ENCODE measurements around the gene CHD3.
A peak's percentile ranks its signal among the peaks of the same experiment; 100 is the strongest.
"Not testable (repeated sequence)": the region's sequence is repeated elsewhere in the genome, so short reads cannot be mapped to it uniquely, and the experiment has no call there.

The CHD3 gene

DNA sequence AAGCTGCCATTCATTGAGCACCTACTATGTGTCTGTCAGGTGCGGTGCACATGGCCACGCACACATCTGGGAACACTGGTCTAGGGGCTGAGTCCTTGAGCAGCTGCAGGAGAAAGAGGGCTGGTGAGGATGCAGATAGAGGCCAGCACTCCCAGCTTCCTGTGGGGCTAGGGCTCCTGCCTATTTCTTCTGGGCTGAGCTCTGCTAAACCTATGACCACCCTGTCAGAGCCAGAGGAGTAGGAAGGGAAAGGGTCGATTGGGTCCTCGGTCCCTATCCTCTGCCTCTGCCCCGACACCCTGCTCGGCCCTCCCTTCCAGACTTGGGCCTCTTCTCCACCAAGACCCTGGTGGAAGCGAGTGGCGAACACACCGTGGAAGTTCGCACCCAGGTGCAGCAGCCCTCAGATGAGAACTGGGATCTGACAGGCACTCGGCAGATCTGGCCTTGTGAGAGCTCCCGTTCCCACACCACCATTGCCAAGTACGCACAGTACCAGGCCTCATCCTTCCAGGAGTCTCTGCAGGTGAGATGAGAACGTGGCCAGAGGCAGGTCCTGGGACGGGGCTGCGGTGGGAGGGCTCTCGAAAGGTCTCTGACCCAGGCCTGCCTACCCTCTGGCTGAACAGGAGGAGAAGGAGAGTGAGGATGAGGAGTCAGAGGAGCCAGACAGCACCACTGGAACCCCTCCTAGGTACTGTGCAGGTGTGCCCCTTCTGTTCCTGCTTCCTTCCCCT lies 37.7 kb upstream of the CHD3 start:
- no peak for DNase-seq

DNA sequence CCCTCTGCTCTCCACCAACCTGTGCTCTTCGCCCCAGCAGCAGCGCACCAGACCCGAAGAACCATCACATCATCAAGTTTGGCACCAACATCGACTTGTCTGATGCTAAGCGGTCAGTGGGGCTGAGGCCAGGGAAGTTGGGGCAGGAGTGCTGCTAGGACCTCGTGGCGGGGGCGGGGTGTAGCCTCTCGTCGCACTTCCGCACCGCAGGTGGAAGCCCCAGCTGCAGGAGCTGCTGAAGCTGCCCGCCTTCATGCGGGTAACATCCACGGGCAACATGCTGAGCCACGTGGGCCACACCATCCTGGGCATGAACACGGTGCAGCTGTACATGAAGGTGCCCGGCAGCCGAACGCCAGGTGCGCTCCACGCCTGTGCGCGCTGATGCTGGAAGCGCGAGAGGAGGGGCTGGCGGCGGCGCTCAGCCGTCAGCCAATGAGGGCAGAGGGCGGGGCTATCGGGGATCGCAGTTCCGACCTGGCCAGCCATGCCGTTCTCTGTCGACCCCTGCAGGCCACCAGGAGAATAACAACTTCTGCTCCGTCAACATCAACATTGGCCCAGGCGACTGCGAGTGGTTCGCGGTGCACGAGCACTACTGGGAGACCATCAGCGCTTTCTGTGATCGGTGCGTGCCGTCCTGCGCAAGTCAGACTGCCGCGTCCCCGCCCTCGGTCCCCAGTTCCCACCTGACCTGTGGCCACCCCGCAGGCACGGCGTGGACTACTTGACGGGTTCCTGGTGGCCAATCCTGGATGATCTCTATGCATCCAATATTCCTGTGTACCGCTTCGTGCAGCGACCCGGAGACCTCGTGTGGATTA lies 36.9 kb upstream of the CHD3 start:
- DNase-seq: peak; percentile 94 to 95

DNA sequence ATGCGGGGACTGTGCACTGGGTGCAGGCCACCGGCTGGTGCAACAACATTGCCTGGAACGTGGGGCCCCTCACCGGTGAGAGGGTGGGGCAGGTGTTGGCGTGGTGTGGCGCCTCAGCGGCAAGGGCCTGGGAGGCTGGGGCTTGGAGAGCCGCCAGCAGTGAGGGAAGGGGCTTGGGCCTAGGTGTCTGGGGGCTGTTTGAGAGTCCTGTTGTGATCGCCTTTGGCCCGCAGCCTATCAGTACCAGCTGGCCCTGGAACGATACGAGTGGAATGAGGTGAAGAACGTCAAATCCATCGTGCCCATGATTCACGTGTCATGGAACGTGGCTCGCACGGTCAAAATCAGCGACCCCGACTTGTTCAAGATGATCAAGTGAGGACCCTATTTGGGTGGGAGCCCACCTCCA lies 36.3 kb upstream of the CHD3 start:
- no peak for DNase-seq

DNA sequence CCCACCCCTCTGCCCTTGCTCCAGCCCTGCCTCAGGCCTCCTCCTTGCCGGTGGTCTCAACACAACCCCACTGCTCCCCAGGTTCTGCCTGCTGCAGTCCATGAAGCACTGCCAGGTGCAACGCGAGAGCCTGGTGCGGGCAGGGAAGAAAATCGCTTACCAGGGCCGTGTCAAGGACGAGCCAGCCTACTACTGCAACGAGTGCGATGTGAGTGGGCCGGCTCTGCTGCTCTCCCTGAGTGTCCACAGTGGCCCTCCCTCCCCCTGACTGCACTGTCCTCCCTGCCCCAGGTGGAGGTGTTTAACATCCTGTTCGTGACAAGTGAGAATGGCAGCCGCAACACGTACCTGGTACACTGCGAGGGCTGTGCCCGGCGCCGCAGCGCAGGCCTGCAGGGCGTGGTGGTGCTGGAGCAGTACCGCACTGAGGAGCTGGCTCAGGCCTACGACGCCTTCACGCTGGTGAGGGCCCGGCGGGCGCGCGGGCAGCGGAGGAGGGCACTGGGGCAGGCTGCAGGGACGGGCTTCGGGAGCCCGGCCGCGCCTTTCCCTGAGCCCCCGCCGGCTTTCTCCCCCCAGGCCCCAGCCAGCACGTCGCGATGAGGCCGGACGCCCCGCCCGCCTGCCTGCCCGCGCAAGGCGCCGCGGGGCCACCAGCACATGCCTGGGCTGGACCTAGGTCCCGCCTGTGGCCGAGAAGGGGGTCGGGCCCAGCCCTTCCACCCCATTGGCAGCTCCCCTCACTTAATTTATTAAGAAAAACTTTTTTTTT lies 35.5 kb upstream of the CHD3 start:
- DNase-seq: no peak

DNA sequence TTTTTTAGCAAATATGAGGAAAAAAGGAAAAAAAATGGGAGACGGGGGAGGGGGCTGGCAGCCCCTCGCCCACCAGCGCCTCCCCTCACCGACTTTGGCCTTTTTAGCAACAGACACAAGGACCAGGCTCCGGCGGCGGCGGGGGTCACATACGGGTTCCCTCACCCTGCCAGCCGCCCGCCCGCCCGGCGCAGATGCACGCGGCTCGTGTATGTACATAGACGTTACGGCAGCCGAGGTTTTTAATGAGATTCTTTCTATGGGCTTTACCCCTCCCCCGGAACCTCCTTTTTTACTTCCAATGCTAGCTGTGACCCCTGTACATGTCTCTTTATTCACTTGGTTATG lies 34.9 kb upstream of the CHD3 start:
- no peak for DNase-seq

DNA sequence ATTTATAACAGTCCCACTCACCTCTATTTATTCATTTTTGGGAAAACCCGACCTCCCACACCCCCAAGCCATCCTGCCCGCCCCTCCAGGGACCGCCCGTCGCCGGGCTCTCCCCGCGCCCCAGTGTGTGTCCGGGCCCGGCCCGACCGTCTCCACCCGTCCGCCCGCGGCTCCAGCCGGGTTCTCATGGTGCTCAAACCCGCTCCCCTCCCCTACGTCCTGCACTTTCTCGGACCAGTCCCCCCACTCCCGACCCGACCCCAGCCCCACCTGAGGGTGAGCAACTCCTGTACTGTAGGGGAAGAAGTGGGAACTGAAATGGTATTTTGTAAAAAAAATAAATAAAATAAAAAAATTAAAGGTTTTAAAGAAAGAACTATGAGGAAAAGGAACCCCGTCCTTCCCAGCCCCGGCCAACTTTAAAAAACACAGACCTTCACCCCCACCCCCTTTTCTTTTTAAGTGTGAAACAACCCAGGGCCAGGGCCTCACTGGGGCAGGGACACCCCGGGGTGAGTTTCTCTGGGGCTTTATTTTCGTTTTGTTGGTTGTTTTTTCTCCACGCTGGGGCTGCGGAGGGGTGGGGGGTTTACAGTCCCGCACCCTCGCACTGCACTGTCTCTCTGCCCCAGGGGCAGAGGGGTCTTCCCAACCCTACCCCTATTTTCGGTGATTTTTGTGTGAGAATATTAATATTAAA lies 34.4 kb upstream of the CHD3 start:
- no peak for DNase-seq

DNA sequence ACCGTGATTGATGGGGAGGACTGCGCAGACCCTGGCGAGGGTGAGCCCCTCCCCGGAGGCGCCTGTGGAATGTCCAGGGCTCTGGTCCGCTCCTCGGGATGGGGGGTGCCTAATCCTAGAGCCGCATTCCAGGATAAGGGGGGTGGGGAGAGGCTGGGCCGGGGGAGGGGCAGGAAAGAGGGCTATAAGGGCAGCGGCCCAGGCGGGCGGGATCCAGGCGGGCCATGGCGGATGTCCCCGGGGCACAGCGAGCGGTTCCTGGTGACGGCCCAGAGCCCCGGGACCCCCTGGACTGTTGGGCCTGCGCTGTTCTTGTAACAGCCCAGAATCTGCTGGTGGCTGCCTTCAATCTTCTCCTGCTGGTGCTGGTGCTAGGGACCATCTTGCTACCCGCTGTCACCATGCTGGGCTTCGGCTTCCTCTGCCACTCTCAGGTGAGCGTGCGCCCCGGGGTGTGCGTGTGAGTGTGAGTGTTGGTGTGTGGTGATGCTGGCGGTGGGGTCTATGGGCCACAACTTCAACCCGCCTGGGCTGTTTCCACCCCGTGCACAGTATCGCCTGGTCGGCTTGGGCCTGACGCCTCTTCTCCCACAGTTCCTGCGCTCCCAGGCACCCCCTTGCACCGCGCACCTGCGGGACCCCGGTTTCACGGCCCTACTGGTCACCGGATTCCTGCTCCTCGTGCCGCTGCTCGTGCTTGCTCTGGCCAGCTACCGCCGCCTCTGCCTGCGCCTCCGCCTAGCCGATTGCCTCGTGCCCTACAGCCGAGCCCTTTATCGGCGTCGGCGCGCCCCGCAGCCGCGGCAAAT lies 33.5 kb upstream of the CHD3 start, which contains the start of gene TMEM88:
TMEM88 (plus strand) TSS at position 216 of the 809 bp plus-strand sequence; CDS start at position 225, 9 bp downstream.
- no peak for DNase-seq

DNA sequence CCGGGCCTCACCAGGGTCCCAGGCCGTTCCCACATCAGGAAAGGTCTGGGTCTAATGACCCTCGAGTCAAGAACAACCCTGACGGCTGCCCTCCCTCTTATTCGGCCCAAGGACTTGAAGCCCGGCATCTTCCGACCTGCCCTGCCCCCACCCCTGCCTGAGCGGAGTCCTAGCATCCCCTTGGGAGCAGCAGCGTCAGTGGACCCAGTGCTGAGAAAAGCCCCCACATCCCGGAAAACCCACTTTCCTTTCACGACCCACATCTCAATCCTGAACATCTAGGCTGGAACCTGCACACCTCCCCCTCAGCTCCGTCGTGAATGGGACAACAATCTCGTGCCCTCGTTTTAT lies 33.0 kb upstream of the CHD3 start:
- no peak for DNase-seq

DNA sequence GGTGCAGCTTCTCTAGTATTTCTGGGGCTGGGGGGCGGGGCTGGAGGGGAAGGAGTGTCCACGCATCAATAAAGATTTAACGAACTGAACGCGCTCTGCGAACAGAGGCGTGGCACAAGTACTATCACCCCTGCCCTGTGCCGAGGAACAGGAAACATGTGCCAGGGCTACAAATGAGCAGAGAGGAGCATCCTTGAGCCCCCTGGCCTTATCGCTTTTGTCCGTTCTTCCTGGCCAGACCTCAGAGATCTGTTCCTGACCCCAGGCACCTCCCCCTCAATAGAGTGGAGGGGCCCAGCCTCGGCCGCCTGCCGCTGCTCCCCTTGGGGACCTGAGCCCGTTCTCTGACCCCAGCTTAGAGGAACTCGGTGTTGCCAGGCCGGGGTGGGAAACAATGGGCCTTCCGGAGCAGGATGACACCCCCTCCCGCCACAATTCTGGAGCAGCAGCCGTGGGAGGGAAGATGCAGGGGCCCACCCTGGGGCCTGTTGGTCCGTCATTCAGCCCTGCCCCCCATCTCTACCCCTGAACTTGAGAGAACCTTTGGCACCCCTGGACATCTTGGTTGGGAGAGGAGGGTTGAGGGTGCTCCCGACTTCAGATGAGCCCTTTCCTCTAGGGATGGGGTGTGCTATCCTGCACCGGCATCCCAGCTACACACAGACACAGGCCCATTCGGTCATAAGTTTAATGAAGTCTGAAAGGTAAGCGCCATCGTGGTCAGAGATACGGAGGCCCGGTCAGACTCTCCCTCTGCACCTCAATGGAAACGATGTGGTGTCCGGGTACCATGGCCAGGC lies 32.4 kb upstream of the CHD3 start:
- peak; percentile 24 to 27 for DNase-seq

DNA sequence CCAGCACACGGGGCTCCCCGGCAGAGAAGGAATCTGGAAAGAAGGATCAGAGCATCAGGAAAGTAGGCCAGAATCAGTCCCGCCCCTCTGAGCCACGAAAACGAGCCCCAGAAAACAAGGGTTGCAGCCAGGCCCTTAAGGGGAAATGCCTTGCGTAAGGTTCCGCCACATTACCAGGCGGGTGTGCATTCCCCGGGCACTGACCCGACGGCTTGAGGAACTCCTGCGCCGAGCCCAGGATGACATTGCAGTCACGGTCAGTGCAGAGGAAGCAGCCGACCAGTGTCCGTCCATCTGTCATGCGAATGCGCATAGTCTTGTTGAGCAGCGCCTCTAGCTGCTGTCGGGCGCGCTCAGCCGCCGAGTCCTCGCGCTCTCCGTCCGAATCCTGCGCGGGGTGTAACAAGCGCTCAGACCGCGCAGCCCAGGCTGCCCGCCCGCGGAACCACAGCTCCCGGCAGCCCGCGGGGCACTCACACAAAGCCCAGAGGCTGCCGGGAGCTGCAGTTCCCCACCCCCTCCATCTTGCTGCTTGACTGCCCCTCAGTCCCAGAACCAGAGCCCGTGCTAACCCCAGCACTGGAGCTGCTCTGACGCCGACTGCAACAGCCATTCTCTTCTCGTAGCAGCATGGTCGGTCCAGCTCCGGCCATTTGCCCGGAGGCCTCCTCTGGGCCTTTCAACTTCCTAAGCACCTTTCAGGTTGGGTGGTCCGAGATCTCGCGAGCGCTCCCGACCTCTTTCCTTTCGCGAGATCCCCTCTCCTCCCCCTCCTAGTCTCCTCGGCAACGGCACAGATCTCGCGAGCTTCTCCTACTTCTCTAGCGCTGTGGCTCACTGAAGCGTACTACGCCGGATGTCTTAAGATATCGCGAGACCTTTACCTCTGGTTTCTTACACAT lies 31.5 kb upstream of the CHD3 start, which contains the start of gene NAA38:
NAA38 (minus strand) TSS at position 749 of the 902 bp plus-strand sequence; CDS start at position 653, 96 bp downstream.
- peak; percentile 99 to 100 for DNase-seq

DNA sequence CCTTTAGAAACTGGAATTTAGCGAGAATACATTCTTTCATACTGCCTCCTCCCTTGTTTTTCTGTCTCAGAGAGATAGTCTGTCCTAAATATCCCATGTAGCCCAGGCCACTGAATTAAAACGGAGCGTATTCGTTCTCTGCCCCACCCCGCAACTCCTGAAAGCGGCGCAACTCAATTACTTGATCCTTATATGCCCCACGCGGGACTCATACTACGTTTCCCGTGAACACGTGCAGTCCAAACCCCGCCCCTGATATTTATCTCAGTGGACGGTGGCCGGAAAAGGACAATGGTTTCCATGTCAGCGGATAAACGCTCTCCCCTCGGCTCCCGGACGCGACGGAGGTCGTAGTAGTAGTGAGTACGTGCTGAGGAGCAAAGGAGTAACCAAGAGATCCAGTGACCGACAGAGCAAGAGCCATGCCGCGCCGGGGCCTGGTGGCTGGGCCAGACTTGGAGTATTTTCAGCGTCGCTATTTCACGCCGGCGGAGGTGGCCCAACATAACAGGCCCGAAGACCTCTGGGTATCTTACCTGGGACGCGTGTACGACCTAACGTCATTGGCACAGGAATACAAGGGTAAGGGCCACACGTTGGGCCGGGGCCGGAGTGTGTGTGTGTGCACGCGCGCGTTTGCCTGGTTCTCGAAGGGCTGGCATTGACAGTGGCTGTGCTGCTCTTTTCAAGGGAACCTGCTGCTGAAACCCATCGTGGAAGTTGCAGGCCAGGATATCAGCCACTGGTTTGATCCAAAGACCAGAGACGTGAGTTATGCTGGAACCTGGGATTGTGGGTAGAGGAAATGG lies 30.7 kb upstream of the CHD3 start, which contains the start of gene CYB5D1:
CYB5D1 (plus strand) TSS at position 291 of the 809 bp plus-strand sequence; CDS start at position 423, 132 bp downstream.
- peak; percentile 97 to 98 for DNase-seq

DNA sequence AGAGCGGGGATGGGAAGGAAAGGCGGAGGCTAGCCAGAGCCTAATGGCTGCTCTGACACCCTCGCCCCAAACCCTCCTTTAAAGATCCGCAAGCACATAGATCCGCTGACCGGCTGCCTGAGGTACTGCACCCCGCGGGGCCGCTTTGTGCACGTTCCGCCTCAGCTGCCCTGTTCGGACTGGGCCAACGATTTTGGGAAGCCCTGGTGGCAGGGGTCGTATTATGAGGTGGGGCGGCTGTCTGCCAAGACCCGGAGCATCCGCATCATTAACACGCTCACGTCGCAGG lies 30.1 kb upstream of the CHD3 start:
- peak; percentile 45 to 74 for DNase-seq

DNA sequence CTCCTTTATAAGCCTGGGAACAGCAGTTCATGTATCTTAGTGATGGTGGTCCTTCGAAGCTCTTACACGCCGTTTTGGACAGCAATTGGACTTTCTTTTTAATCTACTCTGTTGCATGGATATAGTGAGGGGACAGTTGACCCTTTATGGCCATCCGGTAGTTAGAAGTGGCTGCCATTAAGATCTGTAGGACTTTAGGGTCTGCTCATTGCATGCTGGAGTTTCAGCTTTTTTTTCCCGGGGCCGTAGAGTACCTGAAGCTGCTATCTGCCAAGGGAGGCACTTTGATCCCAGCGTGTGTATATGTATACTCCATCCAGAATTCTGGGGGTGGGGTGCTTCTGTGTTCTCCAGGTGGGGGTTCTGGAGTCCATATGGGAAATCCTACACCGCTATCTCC lies 29.6 kb upstream of the CHD3 start:
- DNase-seq: no peak

DNA sequence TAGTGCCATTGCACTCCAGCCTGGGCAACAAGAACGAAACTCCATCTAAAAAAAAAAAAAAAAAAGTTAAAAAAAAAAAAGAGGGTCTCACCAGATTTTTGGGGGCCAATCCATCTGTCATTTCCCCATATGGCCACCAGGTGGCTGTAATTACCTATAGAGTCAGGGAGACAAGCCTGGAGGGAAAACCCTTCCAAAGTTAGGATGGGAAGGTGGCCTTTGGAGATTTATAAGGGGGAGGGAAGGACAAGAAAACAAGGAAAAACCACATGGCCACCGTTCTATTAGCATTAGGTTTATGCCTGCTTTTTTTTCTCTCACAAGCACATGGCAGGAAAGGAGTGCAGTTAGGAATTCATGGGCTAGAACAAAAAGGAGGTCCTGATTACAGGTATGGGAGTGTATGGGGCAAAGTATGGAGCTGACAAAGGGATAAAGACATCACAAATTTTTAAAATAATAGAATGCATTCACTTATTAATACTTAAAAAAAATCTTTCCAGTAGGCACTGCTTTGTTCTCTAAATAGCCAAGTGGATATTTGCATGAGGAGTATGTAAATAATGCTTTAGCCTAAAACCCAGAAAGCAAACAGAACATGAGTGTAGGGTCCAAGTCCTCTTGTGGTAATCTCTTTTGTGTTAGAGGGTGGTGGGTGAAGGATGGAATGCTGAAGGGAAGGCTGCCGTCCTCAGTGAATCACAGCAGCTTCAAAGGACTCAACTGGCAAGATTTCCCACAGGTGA lies 25.7 kb upstream of the CHD3 start:
- peak; percentile 47 to 61 for DNase-seq

DNA sequence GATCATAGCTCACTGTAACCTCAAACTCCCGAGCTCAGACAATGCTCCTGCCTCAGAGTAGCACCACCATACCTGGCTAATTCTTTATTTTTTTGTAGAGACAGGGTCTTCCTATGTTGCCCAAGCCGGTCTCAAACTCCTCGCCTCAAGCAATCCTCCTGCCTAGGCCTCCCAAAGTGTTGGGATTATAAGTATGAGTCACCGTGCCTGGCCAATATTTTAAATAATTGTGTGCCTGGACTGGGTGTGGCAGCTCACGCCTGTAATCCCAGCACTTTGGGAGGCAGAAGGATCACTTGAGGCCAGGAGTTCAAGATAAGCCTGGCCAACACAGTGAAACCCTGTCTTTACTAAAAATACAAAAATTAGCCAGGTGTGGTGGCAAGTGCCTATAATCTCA lies 24.2 kb upstream of the CHD3 start:
- not testable (repeated sequence) for DNase-seq

DNA sequence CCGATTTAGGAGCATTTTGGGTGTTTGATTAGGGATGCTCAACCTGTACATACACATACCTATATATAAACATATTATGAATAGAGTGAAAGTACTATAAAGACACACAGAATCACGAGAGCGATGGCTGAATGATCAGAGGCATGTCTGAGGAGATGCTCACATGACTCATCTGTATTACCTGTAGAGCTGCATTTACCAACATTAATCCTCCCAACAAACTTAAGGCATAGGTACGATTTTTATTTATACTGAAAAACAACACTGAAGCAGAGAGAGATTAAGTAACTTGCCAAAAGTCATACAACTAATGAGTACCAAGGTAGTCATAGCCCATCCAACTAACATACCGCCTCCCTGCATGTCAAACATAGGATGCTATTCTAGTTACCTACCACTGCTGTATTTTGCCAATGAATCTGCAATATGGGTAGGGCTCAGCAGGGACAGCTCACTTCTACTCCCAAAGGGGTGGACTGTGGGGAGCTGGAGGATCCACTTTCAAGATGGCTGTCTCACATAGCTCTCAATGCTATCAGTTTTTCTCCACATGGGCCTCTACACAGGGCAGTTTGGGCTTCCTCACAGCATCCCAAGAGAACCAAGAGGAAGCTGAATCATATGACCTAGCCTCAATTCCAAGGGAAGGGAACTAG lies 23.5 kb upstream of the CHD3 start:
- no peak for DNase-seq

DNA sequence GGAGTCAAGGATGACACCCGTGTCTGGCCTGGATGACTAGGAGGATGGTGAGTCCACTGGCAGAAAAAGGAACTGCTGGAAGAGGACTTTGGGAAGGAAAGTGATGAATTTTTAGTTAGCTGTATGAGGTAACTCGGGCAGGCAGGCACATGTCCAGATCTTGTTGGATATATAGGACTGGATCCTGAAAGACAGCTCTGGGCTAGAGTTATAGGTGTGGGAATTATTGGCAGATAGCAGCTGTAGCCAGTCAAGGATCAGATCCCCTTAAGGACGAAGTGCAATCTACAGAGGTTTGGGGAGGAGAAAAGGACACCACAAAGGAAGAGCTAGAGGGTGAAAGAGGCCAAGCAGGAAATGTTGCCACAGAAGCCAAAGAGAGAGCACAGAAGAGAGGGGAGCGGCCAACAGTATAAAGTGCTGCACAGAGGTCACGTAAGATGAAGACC lies 20.7 kb upstream of the CHD3 start:
- DNase-seq: no peak

DNA sequence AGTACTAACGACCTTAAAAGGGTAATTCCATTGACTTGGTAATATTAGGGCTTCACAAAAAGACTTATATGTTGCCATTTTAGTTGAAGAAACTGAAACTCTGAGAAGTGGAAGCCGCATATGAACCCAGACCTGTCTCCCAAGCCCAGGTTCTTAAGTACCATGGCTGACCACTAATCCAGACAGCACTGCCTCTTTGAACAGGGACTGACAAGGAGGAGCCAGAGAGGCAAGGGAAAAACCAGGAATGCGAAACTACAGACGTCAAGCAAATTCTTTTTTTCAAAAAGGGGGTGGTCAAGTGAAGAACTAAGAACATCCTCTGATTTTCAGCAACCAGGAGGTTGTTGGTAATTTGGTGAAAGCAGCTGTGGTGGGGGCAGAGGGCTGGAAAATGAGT lies 15.5 kb upstream of the CHD3 start:
- no peak for DNase-seq
